ENCODE data around the gene MPPED2.

The MPPED2 gene

DNA sequence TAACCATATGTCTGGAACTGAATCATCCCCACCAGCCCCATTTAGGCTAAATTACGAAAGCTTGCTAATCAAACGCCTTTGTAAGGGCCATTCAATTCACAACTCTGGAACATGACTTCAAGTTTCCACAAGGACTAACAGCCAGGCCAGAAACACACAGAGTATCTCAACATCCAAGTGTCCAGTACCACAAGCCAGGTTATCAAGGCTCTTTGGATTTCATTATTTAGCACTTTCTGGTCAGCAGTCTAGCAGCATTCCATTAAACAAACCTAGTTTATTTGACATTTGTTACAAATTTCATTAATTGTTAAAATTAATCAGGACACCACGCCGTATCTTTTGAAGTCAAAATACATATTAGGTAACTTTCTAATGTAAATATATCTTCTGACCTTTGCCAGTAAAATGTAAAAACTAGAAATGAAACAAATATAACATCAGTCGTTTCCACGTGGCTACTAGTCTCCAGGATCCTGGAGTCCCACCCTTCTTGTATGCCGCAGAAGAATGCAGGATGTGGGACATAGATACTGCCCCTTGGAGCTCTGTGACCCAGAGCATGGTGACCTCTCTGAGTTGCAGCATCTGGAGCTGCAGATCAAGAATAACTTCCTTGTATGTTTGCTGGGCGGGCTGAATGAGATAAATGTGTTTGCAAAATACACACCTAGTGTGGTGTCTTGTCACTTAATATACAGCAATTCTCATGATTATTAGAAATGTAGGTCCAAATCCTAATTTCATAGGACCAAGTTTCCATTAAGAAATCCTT lies 64.7 kb downstream of the MPPED2 start:
- no peak for DNase-seq (ENCODE audit: low read depth)
- H3K4me3 ChIP-seq (replicated peaks; ENCODE audit: low read depth, low read length): no peak overlapping the region
- TF ChIP-seq, protein P1, sequence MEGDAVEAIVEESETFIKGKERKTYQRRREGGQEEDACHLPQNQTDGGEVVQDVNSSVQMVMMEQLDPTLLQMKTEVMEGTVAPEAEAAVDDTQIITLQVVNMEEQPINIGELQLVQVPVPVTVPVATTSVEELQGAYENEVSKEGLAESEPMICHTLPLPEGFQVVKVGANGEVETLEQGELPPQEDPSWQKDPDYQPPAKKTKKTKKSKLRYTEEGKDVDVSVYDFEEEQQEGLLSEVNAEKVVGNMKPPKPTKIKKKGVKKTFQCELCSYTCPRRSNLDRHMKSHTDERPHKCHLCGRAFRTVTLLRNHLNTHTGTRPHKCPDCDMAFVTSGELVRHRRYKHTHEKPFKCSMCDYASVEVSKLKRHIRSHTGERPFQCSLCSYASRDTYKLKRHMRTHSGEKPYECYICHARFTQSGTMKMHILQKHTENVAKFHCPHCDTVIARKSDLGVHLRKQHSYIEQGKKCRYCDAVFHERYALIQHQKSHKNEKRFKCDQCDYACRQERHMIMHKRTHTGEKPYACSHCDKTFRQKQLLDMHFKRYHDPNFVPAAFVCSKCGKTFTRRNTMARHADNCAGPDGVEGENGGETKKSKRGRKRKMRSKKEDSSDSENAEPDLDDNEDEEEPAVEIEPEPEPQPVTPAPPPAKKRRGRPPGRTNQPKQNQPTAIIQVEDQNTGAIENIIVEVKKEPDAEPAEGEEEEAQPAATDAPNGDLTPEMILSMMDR (IDR thresholded peaks at IDR 0.05; ENCODE audit: low read length, missing control alignments): no peak

- TF ChIP-seq, protein P1 (IDR thresholded peaks at IDR 0.05; ENCODE audit: low read length, missing control alignments): no peak
- no peak overlapping the region for H3K4me3 ChIP-seq (replicated peaks; ENCODE audit: low read depth, low read length)
- no peak for DNase-seq (ENCODE audit: low read depth)
Observed at GRCh38 chr11:30513087-30513486, 73.1 kb downstream of the MPPED2 start.

DNA sequence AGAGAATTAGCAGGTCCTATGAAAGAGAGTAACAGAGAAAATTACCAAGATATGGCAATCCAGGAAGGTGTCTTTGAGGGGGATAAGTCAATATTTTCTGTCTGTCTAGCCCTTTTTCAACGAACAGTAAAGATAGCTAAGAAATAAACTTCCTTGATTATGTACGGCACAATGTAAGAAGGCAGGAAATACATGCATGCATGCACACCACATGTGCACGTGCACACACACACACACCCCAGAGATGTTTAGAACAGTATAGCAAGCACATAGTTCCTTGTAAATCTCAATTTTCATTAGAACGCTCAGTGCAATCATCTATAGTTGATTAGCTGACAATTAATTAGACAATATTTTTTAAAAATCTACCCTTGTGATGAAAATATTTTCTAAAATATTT lies 74.7 kb downstream of the MPPED2 start:
- DNase-seq (ENCODE audit: low read depth): no peak
- H3K4me3 ChIP-seq (replicated peaks; ENCODE audit: low read depth, low read length): no peak overlapping the region
- TF ChIP-seq, protein P1 (IDR thresholded peaks at IDR 0.05; ENCODE audit: low read length, missing control alignments): no peak

- H3K4me3 ChIP-seq (replicated peaks; ENCODE audit: low read depth, low read length): no peak overlapping the region
- DNase-seq (ENCODE audit: low read depth): no peak
- TF ChIP-seq, protein P1 (IDR thresholded peaks at IDR 0.05; ENCODE audit: low read length, missing control alignments): no peak
Observed at GRCh38 chr11:30510750-30511149, 75.4 kb downstream of the MPPED2 start.

- DNase-seq (ENCODE audit: low read depth): no peak
- H3K4me3 ChIP-seq (replicated peaks; ENCODE audit: low read depth, low read length): no peak overlapping the region
- TF ChIP-seq, protein P1 (IDR thresholded peaks at IDR 0.05; ENCODE audit: low read length, missing control alignments): no peak
Observed at GRCh38 chr11:30509364-30509763, 76.8 kb downstream of the MPPED2 start.

- TF ChIP-seq, protein P1 (IDR thresholded peaks at IDR 0.05; ENCODE audit: low read length, missing control alignments): no peak
- no peak for DNase-seq (ENCODE audit: low read depth)
- no peak overlapping the region for H3K4me3 ChIP-seq (replicated peaks; ENCODE audit: low read depth, low read length)
Observed at GRCh38 chr11:30508594-30508993, 77.6 kb downstream of the MPPED2 start.

GRCh38 chr11:30505603-30506002 lies 80.5 kb downstream of the MPPED2 start:
- TF ChIP-seq, protein P1 (IDR thresholded peaks at IDR 0.05; ENCODE audit: low read length, missing control alignments): no peak
- no peak overlapping the region for H3K4me3 ChIP-seq (replicated peaks; ENCODE audit: low read depth, low read length)
- no peak for DNase-seq (ENCODE audit: low read depth)

All from fibroblast of pulmonary artery (primary cell).